ENCODE results near the gene DUOX1. TPM values are rescaled to one million over a fixed set of nuclear protein-coding genes. Genes with fewer than 3 reads are reported as not detected.
A peak's percentile ranks its signal among the peaks of the same experiment; 100 is the strongest.

Gene DUOX1
- total RNA-seq, 1 donor from 2014 or later = 98.7 TPM

DNA sequence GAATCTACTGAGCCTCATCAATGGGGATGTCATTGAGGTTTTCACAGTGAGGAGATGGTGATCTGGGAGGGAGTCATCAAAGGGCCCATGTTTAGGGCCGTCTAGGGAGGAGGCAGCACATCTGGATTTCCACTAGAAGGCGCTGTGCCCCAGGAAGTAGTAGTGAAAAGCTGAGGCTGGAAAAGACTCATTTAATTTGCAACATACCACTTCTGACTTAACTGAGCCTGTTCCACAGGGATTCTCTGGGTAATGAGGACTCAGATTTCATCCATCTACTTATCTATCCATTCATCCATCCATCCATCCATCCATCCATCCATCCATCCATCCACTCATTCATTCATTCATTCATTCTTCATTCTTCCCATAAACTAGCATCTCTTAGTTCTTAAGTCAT, 75.4 kb downstream of the DUOX1 start:
- intact Hi-C loops (cut with DNase I) = no loop called here
- TF ChIP-seq POLR2AphosphoS5 (IDR thresholded peaks at IDR 0.05; ENCODE audit: insufficient read depth in 1 of 2, low read depth in 1 of 2) = no peak
- TF ChIP-seq, protein P1, sequence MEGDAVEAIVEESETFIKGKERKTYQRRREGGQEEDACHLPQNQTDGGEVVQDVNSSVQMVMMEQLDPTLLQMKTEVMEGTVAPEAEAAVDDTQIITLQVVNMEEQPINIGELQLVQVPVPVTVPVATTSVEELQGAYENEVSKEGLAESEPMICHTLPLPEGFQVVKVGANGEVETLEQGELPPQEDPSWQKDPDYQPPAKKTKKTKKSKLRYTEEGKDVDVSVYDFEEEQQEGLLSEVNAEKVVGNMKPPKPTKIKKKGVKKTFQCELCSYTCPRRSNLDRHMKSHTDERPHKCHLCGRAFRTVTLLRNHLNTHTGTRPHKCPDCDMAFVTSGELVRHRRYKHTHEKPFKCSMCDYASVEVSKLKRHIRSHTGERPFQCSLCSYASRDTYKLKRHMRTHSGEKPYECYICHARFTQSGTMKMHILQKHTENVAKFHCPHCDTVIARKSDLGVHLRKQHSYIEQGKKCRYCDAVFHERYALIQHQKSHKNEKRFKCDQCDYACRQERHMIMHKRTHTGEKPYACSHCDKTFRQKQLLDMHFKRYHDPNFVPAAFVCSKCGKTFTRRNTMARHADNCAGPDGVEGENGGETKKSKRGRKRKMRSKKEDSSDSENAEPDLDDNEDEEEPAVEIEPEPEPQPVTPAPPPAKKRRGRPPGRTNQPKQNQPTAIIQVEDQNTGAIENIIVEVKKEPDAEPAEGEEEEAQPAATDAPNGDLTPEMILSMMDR (IDR thresholded peaks at IDR 0.05) = peak in 2 of 3 experiments; percentile 26 to 39
- H3K9me3 ChIP-seq = no peaks in the 10 kb centered on the region

GRCh38 chr15:45212493-45212892, 82.7 kb downstream of the DUOX1 start:
- no peaks in the 10 kb centered on the region for H3K4me1 ChIP-seq
- no peaks in the 10 kb centered on the region for H3K36me3 ChIP-seq
- H3K27me3 ChIP-seq = no peaks in the 10 kb centered on the region
- DNase-seq (ENCODE audit: extremely low spot score in 2 of 2) = no peak
- no peak overlapping the region for H3K4me3 ChIP-seq
- no peak for TF ChIP-seq POLR2A (IDR thresholded peaks at IDR 0.05)
- TF ChIP-seq POLR2AphosphoS5 (IDR thresholded peaks at IDR 0.05; ENCODE audit: insufficient read depth in 1 of 2, low read depth in 1 of 2) = no peak
- TF ChIP-seq, protein P1 (IDR thresholded peaks at IDR 0.05) = no peak
- intact Hi-C loops (cut with DNase I) = no loop called here
- H3K9me3 ChIP-seq = no peaks in the 10 kb centered on the region
- no peak overlapping the region for H3K27ac ChIP-seq

More for the DNA sequence above, 75.4 kb downstream of the DUOX1 start:
- no peak for DNase-seq (ENCODE audit: extremely low spot score in 2 of 2)
- no peak overlapping the region for H3K4me3 ChIP-seq
- no peak overlapping the region for H3K27ac ChIP-seq
- no peaks in the 10 kb centered on the region for H3K27me3 ChIP-seq
- no peaks in the 10 kb centered on the region for H3K4me1 ChIP-seq
- H3K36me3 ChIP-seq = no peaks in the 10 kb centered on the region

Other genes with a start within 250 kb of the DUOX1 start
- gene TERB2, start 173.3 kb upstream of the DUOX1 start, total RNA-seq = not detected
- gene SORD, start 106.8 kb upstream of the DUOX1 start, total RNA-seq = 20.4 TPM
- 20.6 TPM for gene DUOX2, start 15.8 kb upstream of the DUOX1 start, total RNA-seq
- 1.5 TPM for gene DUOXA2, start 15.7 kb upstream of the DUOX1 start, total RNA-seq
- 66.5 TPM for gene DUOXA1, start 115 bp upstream of the DUOX1 start, total RNA-seq
- gene SHF, start 58.0 kb downstream of the DUOX1 start, total RNA-seq = 15.0 TPM
- not detected for gene SLC28A2, start 122.2 kb downstream of the DUOX1 start, total RNA-seq
- gene GATM, start 248.6 kb downstream of the DUOX1 start, total RNA-seq = 50.1 TPM